Stimulated activated CD4-positive, alpha-beta T cell treated with anti-CD3 and anti-CD28 coated beads, TNF-alpha, amount 100 ng/mL, for 24 hours (primary cell): Measurements from ENCODE around the gene CST7.
"Not testable (repeated sequence)": the region's sequence is repeated elsewhere in the genome, so short reads cannot be mapped to it uniquely, and the experiment has no call there.

Experiments
- DNase-seq, 3 experiments: peaks; one replicate each; pipeline ENCODE4 v3.0.0-alpha.2; 2020; ENCODE audit warnings: low read depth in 3 of 3

The CST7 gene

DNA sequence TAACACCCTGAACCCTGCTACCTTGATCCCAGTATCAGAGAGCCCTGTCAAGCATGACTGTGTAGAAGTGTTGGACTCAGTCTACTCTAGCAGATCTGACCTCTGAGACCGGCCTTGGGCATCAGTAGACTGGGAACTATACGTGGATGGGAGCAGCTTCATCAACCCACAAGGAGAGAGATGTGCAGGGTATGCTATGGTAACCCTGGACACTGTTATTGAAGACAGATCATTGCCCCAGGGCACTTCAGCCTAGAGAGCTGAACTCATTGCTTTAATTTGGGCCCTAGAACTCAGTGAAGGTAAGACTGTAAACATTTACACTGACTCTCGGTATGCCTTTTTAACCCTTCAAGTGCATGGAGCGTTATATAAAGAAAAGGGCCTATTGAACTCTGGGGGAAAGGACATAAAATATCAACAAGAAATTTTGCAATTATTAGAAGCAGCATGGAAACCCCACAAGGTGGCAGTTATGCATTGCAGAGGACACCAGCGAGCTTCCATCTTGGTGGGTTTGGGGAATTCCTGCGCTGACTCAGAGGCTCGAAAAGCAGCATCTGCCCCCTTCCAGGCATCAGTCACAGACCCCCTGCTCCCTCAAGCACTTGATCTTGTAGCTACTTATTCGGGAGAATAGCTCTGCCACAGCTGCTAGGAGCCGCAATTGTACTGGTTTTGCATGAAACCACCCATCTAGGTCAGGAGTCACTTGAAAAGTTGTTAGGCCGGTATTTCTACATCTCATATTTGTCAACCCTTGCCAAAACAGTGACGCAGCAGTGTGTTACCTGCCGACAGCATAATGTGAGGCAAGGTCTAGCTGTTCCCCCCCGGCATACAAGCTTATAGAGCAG lies 19.0 kb upstream of the CST7 start:
- DNase-seq = not testable (repeated sequence)

DNA sequence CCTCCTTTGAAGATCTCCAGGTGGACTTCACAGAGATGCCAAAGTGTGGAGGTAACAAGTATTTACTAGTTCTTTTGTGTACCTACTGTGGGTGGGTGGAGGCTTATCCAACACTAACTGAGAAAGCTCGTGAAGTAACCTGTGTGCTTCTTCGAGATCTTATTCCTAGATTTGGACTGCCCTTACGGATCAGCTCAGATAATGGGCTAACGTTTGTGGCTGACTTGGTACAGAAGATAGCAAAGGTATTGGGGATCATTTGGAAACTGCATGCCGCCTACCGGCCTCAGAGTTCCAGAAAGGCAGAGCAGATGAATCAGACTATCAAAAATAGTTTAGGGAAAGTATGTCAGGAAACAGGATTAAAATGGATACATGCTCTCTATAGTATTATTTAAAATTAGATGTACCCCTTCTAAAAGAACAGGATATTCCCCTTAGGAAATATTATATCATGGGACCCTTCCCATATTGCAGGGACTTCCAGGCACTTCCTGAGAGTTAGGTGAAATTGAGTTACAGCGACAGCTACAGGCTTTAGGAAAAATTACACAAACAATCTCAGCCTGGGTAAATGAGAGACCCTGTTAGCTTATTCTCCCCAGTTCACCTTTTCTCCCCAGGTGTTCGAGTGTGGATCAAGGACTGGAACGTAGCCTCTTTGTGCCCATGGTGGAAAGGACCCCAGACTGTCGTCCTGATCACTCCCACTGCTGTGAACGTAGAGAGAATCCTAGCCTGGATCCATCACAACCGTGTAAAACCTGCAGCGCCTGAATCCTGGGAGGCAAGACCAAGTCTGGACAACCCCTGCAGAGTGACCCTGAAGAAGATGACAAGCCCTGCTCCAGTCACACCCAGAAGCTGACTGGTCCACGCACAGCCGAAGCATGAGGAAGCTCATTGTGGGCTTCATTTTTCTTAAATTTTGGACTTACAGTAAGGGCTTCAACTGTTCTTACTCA lies 18.1 kb upstream of the CST7 start:
- not testable (repeated sequence) for DNase-seq

DNA sequence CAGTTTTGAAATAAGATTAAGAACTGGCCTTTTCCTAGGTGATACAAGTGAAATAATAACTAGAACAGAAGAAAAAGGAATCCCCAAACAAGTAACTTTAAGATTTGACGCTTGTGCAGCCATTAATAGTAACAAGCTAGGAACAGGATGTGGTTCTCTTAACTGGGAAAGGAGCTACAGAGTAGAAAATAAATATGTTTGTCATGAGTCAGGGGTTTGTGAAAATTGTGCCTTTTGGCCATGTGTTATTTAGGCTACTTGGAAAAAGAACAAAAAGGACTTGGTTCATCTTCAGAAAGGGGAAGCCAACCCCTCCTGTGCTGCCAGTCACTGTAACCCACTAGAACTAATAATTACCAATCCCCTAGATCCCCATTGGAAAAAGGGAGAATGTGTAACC lies 17.2 kb upstream of the CST7 start:
- not testable (repeated sequence) for DNase-seq

DNA sequence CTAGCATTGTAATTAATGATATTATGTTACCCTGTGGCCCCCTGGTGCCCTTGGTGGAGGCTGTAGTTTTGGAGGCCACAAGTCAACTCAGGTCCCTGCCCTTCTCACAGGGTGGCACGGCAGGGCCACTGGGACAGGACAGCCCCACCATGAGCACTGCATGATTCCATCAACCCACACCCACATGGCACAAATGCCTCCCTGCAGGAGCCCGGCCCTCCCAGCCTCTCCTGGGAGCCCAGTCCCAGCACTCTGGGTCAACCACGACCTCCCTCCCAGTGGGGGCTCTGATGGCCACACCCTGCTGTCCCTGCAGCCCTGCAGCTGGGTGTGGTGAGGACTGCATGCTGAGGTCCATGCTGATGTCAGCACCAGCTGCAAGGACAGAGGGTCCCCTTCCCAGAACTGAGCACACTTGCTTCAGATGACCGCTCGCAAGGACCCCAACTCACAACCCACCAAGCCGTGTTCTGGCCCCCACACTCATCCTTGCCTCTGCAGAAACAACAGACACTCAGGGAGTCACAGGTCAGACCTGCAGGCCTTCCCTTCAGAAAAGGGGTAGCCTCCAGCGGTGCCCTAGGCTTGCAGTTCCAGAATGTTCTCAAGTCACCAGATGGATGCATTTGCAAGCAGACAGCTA lies 15.7 kb upstream of the CST7 start:
- no peak for DNase-seq

DNA sequence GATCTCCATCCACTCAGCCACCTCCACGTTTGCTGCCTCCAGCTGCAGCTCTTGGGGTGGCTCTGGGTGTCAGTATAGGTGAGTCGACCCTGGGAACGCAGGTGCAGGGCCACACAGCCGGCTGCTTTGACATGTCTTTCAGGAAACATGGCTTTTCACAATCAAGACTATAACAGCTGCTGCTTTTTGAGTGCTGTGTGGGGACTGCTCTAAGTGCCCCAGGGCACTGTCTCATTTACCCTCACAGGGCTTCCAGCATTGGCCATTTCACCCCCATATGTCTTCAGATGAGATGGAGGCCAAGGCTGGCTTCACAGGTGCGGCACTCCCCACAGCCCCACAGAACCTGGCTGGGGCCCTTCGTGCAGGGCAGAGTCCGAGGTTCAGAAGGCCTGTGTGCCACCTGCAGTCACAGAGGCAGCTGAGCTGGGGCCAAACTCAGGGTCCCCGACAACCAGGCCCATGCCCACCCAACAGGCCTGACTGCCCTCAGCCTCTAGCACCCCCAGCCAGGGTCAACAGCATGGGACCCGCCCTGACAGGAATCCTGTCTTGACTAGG lies 14.9 kb upstream of the CST7 start:
- no peak for DNase-seq

DNA sequence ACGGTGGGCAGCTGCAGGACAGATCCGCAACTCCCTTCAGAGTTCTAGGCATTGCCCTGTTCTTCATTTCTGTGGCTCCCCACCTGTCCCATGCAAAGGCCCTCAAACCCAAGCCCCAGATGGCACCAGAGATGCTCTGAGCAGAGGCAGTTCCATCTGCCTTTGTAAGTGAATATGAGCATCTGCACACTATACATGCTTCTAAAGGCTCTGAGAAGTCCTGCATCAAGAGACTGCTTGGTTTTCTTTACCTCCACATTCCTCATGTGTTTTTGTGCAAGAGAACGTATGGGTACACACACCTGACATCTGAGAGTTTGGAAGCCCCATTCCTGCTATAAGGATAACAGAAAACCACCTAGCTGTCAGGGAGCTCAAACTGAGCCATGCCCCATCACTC lies 14.4 kb upstream of the CST7 start:
- DNase-seq = no peak

DNA sequence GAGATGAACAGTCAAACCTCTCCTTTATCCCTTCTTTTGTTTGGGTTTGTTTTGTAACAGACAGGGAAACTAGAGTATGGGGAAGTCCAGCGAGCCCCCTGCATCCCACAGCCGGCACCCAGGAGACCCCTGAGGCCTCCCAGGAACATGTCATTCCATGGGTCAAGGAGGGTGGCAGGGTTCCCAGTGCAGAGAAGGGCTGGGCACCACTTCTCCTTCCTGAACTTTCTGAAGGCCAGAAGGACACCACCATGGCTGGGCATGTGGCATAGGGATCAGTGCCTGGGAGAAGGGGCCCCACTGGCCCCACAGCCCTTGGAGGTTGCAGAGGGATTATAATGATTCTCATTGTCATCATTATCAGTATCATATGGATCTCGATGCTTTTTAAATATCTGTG lies 13.9 kb upstream of the CST7 start:
- DNase-seq = no peak

DNA sequence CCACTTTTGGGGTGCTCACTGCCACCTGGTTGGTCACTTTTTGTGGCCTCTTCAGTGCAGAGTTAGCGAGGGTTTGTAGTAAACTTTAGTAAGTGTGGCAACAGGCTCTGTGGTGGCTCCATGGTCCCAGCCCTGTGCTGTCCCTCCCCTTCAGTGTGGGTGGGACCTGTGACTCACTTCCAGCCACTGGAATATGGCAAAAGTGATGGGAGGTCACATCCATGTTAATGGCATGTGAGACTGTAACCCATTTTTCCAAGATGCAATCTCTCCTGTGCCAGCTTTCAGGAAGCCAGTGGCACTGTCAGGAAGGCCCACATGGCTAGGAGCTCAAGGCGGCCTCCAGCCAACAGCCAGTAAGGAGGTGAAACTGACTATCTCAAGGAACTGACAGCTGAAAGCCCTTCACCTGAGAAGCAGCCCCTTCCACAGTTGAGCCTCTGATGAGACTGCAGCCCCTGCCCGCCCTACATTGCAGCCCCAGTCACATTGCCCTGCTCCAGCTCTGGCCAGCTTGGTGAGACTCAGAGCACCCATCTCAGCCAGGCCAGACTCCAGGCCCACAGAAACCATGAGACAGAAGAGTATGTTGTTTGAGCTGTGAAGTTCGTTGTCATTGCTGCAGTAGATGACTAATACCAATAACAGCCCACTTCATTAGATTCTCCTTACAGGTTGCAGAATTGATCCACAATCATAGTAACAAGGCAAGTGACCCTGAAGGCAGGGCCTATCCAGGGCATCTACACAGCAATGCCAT lies 13.1 kb upstream of the CST7 start:
- no peak for DNase-seq

DNA sequence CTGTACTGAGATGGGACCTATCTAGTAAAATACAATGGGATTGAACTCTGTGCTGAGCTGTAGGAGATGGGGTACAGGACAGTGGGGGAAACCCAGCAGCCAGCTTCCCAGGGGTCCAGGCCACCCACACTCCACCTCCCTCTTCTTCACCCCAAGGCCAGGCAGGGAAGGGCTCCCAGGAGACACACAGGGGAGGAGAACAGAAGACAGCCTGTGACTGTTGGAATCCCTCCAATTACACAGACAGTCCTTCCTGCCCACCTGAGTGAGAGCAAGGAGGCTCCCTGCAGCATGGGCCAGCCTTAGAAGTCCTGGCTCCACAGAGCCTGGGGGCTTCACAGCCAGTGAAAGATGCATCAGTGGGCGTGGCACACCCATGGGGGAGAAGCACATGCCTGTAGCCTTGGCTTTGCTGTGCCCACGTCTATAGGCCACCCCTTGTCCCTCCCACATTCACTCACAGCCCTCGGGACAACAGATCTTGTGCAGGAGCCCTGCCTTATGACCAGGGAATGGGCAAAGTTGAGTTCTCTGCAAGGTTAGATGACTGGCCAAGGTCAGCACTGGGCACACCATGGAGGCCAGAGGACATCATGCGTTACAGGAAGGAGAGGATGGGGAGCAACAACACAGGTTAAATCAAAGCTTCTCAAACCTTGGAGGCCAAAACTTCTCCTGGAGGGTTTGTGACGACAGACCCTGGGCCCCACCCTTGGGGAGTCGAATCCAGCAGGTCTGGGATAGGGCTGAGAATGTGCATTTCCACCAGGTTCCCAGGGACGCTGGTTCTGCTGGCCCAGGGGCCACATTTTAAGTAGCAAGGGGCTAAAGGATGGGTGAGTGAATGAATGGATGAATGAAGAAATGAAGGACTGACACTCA lies 12.3 kb upstream of the CST7 start:
- DNase-seq = no peak

DNA sequence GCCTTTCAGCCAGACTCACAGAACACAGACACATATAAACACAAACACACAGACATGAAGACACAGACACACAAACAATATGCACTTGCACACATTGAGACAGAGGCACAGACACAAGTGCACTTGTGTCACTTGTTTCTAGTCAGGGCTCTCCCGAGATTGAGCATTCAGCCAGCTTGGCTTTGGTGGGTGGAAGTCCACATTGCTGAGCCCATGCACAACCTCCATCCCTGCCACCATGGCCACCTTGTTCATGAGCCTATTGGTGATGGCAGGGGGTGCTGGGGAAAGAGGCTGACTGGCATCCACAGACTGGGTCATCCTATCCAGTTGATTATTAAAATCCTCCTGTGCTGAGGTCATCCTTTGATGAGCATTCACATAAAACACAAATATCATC lies 11.5 kb upstream of the CST7 start:
- no peak for DNase-seq

DNA sequence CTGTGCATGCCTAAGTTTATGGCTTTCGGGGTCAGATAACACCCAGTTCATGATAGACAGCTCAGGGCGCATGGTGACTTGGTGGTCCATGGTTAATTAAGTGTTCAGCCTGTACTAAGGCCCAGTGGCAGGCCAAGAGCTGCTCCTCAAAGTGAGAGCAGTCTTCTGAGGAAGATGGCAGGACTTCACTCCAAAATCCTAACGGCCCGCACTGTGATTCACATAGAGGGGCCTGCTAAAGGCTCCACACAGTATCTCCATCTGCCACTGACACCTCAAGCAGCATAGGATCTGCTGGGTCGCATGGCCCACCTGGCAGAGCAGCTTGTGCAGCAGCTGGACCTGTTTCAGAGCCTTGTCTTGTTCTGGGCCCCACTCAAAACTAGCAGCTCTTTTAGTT lies 10.6 kb upstream of the CST7 start:
- no peak for DNase-seq

DNA sequence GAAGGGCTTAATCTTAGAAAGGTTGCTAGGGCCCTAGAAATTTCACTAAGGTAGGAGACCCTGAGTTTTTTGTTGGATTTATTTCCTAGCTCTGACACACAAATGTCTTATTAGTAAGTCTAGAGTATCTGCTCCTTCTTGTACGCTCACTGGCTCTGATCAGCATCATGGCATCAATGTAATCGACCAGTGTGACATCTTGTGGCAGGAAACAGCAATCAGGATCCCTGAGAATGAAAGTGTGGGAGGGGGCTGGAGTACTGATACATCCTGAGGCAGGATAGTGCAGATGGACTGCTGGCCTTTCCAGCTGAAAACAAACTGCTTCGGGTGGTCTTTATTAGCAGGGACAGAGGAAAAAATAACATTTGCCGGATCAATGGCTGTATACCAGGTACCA lies 10.0 kb upstream of the CST7 start:
- DNase-seq = no peak

DNA sequence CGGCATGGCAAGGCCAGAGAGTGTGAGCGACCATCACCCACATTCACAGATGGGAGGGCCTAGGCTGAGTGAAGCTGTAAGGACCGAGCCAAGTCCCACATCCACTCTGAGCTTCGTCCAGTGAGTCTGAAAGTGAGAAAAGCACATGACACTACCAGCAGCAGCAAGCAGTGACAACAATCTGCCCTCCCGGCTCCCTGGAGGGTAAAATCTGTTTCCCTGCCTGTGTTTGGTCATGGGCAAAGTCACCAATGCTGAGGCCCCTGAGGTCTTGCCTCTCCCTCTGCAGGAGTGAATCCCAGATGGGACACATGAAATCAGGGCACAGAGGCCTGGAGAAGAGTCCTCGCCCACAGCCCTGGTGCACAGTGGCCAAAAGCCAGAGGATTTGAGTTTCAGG lies 6.4 kb upstream of the CST7 start:
- no peak for DNase-seq

DNA sequence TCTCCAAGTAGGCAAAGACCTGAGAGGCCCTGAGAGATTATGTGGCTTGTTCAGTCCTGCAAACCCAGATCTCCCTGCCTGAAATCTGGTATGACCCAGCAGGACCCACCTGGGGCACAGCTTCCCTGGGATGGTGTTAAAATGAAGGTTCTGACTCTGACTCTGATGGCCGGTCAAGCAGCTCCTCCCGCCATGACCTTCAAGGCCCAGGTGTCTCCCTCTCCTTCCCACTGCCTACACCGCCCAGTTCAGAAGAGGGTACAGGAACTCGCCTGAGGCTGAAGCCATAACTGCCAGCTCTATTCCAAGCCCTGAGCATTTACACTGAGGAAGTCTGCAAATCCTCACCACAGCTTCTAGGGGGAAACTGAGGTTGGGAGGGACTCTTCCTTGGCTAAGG lies 5.9 kb upstream of the CST7 start:
- no peak for DNase-seq

DNA sequence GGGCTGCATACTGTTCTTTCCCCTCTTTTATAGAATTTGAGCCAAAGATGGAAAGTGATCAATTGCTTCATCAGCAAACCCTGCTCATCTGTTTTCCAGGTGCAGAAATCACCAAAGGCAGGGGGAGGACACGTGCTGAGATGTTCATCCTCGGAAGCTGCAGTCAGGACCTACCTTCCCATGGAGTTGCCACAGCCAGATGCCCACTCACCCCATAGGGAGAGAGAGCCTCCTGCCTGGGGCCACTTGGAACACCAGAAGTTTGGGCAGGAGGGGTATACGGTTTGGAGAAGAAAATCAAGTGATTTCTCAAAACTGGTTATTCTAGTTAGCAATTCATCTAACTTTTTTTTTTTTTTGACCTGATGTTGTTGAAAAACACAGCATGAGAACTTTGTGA lies 5.3 kb upstream of the CST7 start:
- no peak for DNase-seq

DNA sequence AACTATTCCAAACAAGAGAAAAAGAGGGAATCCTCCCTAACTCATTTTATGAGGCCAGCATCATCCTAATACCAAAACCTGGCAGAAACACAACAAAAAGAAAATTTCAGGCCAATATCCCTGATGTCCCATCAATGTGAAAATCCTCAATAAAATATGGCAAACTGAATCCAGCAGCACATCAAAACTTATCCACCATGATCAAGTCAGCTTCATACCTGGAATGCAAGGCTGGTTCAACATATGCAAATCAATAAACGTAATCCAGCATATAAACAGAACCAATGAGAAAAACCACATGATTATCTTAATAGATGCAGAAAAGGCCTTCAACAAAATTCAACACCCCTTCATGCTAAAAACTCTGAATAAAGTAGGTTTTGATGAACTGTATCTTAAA lies 2.7 kb upstream of the CST7 start:
- DNase-seq = not testable (repeated sequence)

DNA sequence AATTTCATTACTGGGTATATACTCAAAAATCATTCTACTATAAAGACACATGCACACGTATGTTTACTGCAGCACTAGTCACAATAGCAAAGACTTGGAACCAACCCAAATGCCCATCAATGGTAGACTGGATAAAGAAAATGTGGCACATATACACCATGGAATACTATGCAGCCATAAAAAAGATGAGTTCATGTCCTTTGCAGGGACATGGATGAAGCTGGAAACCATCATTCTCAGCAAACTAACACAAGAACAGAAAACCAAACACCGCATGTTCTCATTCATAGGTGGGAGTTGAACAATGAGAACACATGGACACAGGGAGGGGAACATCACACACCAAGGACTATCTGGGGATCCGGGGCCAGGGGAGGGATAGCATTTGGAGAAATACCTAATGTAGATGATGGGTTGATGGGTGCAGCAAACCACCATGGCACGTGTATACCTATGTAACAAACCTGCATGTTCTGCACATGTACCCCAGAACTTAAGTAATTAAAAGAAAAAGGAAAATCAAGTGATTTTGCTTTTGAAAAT lies 602 bp upstream of the CST7 start:
- DNase-seq = not testable (repeated sequence)

DNA sequence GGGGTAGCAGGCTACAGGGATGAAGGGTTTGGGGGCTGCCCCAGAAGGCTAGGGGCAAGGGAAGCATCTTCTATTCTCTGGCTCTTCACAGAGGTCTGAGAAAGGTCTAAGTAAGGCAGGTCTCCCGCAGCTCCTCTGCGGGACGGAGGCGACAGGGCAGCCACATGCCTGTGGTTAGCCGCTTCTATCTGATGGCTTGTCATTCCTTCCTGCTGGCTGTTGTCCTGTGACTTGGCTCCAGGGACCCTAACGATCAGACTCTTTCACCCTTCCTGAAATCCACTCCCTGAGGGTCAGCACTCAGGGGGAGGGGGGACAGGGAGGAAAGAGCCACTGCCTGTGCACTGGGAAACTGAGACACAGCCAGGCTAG lies 673 bp downstream of the CST7 start:
- no peak for DNase-seq

DNA sequence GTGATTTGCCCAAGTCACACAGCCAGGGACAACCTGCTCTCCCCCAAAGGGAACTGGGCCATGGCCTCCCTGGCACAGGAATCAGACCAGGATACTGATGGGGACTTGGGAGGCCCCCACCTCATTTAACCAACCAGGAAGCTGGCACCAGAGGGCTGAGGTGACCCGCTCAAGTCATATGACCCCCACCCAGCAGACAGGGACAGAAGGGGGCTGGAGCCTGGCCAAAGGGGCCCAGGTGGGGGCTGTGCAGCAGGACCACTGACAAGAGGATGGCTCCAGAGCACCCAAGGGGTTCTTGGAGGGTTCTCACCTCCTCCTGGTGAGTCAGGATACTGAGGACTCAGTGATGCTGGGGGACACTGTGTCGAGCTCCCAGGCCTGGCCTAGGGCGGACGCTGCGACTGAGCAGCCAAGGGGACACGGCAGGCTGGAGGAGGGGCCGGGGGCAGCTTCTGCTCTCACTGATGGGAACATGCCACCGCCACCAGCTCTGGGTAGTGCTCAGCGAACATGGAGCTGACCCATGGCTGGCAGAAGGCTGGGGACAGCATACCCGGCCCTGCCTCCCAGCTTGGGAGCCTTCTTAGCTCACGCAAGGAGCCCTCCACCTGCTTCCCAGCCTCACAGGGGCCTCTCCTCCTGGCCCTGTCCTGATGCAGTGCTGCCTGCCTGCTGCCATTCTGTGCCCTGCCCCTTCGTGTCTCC lies 1.2 kb downstream of the CST7 start:
- DNase-seq = no peak
